Calu3 (cell line): ENCODE results near the gene PCGF2. TPM values are rescaled to one million over a fixed set of nuclear protein-coding genes. Genes with fewer than 3 reads are reported as not detected.

Source experiments
- BruUV-seq: library from RNA; stranded (reverse); fragments of 400-500 nt; replicated peaks from 2 replicates; lab custom pipeline; 2021; lab: Mats Ljungman, UMichigan
- CTCF ChIA-PET: fragments of 300-600 bp; sonication (Branson Sonifier 250); formaldehyde crosslinking; loops from one replicate; lab custom pipeline; 2022; ENCODE audit warnings: antibody characterized with exemption; lab: Charles Lee
- DNase-seq: peaks from one replicate; pipeline ENCODE4 v3.0.0; 2022
- H3K27ac Mint-ChIP-seq: one replicate; pipeline ENCODE4 v1.8.0; 2022; ENCODE audit warnings: mixed read lengths; ENCODE audit not compliant: unreplicated experiment
- H3K27me3 Mint-ChIP-seq: one replicate; pipeline ENCODE4 v1.8.0; 2022; ENCODE audit warnings: mixed read lengths; ENCODE audit not compliant: unreplicated experiment
- H3K36me3 Mint-ChIP-seq: one replicate; pipeline ENCODE4 v1.8.0; 2022; ENCODE audit warnings: mild to moderate bottlenecking, moderate library complexity, mixed read lengths; ENCODE audit not compliant: insufficient read depth, unreplicated experiment
- H3K4me1 Mint-ChIP-seq: one replicate; pipeline ENCODE4 v1.8.0; 2022; ENCODE audit warnings: mild to moderate bottlenecking, low read depth, mixed read lengths; ENCODE audit not compliant: unreplicated experiment
- H3K4me3 Mint-ChIP-seq: one replicate; pipeline ENCODE4 v1.8.0; 2022; ENCODE audit warnings: mild to moderate bottlenecking, low read depth, moderate library complexity, mixed read lengths; ENCODE audit not compliant: unreplicated experiment
- H3K9me3 Mint-ChIP-seq: one replicate; pipeline ENCODE4 v1.8.0; 2022; ENCODE audit warnings: low read depth, mixed read lengths; ENCODE audit not compliant: unreplicated experiment
- intact Hi-C: fragments of 100-400 bp; cut with micrococcal nuclease; formaldehyde crosslinking; loops from one replicate; pipeline ENCODE4 v1.10.0; 2022; ENCODE audit not compliant: unreplicated experiment
- total RNA-seq: library from RNA; stranded (reverse); gene quantifications from 2 replicates; pipeline ENCODE4 v1.2.3, GENCODE V29; 2022
- TF ChIP-seq, protein P1 (sequence below): fragments of 200-600 bp; IDR thresholded peaks from one replicate; pipeline ENCODE4 v1.8.0; 2022; ENCODE audit warnings: antibody characterized with exemption; ENCODE audit not compliant: unreplicated experiment

The PCGF2 gene
- total RNA-seq, 1 experiment from 2014 or later = 205 TPM

DNA sequence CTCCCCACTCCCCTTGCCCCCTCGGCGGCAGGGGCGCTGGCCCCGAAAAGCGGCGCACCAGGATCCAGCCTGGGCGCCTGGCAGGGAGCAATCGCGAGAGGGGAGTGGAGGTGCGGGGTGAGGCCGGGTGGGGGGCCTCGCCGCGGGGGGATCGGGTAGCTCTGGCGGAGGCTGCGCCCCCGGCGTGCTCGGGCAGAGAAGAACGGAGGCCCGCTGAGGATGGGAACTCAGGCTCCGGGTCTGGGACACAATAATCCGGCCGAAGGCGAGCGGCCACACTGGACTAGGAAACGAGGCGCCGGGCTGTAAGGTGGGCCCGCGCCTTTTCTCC, 721 bp upstream of the PCGF2 start:
- Mint-ChIP-seq H3K4me3 (peak overlapping the region; percentile 78), H3K36me3 (peaks cover 100% of the 10 kb centered on the region), H3K27me3 (no peaks in the 10 kb centered on the region), H3K9me3 (no peaks in the 10 kb centered on the region), H3K4me1 (peaks cover 54% of the 10 kb centered on the region), H3K27ac (no peak overlapping the region)
- no TSS peak for BruUV-seq
- TF ChIP-seq, protein P1, sequence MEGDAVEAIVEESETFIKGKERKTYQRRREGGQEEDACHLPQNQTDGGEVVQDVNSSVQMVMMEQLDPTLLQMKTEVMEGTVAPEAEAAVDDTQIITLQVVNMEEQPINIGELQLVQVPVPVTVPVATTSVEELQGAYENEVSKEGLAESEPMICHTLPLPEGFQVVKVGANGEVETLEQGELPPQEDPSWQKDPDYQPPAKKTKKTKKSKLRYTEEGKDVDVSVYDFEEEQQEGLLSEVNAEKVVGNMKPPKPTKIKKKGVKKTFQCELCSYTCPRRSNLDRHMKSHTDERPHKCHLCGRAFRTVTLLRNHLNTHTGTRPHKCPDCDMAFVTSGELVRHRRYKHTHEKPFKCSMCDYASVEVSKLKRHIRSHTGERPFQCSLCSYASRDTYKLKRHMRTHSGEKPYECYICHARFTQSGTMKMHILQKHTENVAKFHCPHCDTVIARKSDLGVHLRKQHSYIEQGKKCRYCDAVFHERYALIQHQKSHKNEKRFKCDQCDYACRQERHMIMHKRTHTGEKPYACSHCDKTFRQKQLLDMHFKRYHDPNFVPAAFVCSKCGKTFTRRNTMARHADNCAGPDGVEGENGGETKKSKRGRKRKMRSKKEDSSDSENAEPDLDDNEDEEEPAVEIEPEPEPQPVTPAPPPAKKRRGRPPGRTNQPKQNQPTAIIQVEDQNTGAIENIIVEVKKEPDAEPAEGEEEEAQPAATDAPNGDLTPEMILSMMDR = peak; percentile 21
- intact Hi-C loops = loop anchor here (1.0 kb wide), 1 partner anchor 43 kb away; no protein-coding TSS in a partner anchor
- no peak for DNase-seq
- CTCF ChIA-PET = interaction anchor here (0.6 to 1.8 kb wide), 3 partner anchors 9 to 116 kb away, joined by 3 to 14 read pairs (median 4); partner anchors contain the start of gene CISD3

DNA sequence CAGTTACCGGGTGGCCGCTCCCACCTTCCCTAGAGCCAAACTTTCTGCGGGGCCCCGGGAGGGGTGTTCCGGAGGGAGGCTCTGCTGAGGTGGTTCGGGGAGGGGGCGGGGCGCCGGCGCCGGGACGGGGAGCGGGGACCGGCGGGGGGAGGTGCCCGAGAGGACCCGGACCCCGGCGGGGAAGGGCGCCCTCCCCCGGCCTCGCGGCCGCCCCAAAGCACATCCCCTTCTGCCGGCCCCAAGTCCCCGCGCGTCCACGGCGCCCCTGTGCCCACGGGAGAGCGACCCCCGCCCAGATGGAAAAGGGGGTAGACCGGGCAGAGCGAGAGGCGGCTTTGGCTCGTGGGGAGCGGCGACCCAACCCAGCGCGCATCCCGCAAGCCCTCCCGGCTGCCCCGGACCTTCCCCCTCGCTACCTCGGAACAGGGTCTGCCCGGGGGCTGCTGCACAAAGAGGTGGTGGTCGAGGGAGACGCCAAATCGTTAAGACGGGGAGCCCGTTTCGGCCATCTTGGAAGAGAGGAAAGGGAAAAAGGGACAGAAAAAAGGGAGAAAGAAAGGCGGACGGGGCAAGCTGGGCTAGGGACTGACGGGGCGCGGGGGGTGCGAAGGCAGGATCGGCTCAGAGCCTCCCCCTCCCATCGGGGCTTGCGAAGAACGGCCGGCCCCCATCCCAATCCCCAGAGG, 530 bp downstream of the PCGF2 start:
- intact Hi-C loops = no loop called here
- H3K27ac Mint-ChIP-seq = peak overlapping the region; percentile 86

DNA sequence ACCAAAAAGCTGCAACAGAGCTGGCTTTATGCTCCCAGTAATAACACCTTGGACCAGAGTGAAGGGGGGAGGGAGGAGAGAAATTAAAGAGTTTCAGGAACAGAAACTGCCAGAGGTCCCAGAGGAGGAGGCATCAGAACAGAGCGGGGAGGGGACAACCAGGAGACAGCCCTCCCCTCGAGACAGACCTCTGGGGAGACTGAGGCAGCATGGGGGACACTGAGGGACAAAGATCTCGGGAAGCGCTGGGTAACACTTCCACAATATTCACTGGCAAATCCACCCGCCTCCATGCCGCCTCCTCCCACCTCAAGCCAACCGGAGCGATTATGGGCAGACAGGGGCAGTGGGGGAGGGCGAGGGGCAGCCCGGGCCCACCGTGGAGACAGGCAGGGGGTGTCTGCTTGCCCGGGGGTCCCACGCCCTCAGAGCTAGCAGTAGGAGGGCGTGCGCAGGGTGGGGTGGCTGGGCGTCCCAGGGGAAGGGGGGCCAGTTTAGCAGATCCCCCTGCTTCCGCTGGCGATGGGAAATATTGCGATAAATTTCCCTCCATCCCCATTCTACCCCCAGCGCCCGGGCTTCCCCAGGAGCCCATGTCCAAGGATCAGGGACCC, 1.2 kb downstream of the PCGF2 start:
- DNase-seq = no peak
- Mint-ChIP-seq H3K9me3 (no peaks in the 10 kb centered on the region), H3K27ac (peak overlapping the region; percentile 76), H3K36me3 (peaks cover 100% of the 10 kb centered on the region), H3K4me1 (peaks cover 66% of the 10 kb centered on the region), H3K4me3 (peak overlapping the region; percentile 78), H3K27me3 (no peaks in the 10 kb centered on the region)
- TF ChIP-seq, protein P1 = no peak
- intact Hi-C loops = no loop called here
- CTCF ChIA-PET = interaction anchor here (0.6 to 3.3 kb wide), 5 partner anchors 12 to 357 kb away, joined by 3 to 17 read pairs (median 4); partner anchors contain the start of gene CISD3
- BruUV-seq = no TSS peak

More for the DNA sequence above, 530 bp downstream of the PCGF2 start:
- CTCF ChIA-PET = no interaction called here
- no TSS peak for BruUV-seq
- peak; percentile 81 for DNase-seq
- Mint-ChIP-seq H3K4me3 (peak overlapping the region; percentile 78), H3K36me3 (peaks cover 100% of the 10 kb centered on the region), H3K27me3 (no peaks in the 10 kb centered on the region), H3K4me1 (peaks cover 60% of the 10 kb centered on the region), H3K9me3 (no peaks in the 10 kb centered on the region)
- TF ChIP-seq, protein P1 = peak; percentile 57

DNA sequence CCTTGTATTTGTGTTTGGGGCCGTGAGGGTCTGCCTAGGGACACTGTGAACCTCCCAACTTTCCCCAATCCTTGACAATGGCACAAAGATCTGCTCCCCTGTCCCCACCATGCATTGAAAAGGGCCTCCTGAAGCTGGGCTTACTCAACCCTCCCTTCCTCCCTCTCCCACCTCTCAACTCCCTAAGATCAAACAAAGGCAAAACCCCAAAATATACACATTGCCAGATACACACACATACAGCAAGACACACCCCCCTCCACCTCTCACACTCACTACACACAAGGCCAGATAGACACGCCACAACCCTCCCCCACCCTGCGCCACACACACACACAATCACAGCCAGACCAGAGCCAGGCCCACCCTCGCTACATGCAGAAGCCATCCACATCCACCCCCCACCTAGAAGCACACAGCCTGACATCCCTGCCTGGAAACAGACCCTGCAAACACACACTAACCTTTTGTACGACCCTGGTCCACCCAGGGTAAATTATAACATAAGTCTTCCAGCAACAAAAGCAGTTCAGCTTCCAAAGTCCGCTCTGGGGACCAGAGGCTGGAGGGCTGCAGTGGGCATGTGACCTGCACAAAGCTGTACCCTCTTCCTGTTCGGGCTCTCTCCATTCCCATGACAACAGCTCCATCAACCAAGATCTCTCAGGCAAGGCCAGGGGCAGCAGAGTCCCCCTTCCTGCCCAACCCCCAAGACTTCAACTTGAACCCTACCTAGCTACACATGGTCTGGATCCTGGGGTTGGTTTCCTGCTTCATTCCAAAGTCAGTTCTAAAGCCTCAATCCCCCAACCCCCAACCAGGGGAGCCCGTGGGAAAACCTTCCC, 1.9 kb downstream of the PCGF2 start:
- TF ChIP-seq, protein P1 = no peak
- H3K36me3 Mint-ChIP-seq = peaks cover 99% of the 10 kb centered on the region
- DNase-seq = no peak
- BruUV-seq = TSS peak; percentile 13
- H3K27me3 Mint-ChIP-seq = no peaks in the 10 kb centered on the region
- intact Hi-C loops = no loop called here
- H3K27ac Mint-ChIP-seq = peak overlapping the region; percentile 76
- peak overlapping the region; percentile 78 for H3K4me3 Mint-ChIP-seq
- CTCF ChIA-PET = interaction anchor here (0.6 to 3.3 kb wide), 5 partner anchors 11 to 358 kb away, joined by 3 to 17 read pairs (median 4); partner anchors contain the start of gene CISD3
- peaks cover 63% of the 10 kb centered on the region for H3K4me1 Mint-ChIP-seq
- H3K9me3 Mint-ChIP-seq = no peaks in the 10 kb centered on the region
